Amygdala (tissue), 56 donors: Measurements from ENCODE around the gene HPCAL1.
"Not testable (repeated sequence)": the region's sequence is repeated elsewhere in the genome, so short reads cannot be mapped to it uniquely, and the experiment has no call there.

ENCODE experiments used
- DNase-seq, 56 donors: peaks; one replicate each; lab custom pipeline; 2025; lab: John Stamatoyannopoulos, UW

The HPCAL1 gene

GRCh38 chr2:10302479-10303180 is at the start of gene HPCAL1:
TSS of gene HPCAL1 (plus strand) at chr2:10302904. CDS start at chr2:10419758, 116,854 bp downstream.
- DNase-seq = peak in 52 of 56 donors; percentile 32 to 94 (median 79)

DNA sequence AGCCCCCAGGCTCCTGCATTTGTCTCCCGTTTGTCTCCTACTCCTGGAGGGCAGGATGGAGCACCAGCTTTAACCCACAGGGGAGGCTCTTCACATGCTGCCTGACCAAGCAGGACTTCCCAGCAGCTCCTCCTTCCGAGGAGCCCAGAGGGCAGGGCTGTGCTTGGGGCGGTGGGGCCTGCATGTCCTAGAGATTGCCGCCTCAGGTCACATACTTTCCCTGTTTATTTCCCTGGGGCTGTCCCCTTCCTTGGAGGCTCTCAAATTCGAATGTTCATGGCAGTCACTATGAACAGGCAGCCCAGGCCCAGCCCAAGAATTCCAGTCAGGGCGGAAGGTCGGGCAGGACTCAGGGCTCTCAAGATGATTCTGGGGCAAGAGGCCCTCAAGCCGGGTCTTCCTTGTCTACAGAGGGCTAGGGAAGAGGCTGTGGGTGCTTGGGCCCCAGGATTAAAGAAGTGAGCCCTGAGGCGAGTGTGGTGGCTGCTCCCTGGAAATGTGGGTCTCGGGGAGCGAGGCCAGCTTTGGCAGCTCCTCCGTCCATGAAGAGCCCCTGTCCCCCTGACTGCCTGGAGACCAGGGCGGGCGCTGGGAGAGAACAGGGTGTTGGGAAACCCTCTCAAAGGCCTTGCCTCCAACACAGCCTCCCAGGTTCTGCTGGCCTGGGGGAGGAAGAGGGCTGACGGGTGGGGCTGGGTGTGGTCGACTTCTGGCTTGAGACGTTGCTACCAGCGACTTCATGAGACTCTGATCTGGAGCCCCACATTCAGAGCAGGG is 48.9 kb upstream of the HPCAL1 start:
- DNase-seq = no peak

DNA sequence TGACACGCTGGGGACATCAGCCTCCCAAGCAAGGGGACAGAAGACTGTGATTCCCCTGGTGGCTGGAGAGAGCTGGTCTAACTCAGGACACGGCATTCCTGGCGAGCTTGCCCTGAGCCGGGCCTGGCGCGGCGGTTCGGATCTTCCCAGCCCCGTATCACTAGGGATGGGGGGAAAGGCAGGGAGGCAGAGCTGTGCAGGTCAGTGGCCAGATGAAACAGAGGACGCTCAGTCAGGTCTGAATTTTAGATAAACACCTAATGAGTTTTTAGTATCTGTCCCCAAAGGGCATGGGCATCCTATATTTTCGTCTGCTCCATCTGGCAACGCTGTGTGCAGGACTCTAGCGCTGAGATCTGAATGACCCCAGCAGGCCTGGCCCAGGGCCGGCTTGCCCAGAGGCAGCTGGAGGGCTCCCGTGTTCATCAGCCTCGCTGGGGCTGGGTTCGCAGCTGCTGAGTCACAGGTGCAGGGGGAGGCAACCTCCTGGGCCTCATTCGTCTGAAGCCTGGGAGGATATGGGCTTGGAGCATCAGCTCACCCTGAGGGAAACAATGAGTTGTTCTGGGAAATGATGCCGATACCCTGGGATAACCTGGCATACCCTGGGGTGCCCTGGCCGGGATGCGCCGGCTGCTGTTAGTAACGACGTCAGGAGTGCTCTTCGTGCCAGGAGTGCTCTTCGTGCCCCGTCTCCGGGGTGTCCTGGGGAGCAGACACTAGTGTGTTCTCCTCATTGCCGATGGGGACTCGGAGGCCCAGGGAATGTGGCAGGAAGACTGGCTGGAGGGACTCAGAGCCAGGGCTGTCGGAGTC is 48.1 kb upstream of the HPCAL1 start:
- no peak for DNase-seq

DNA sequence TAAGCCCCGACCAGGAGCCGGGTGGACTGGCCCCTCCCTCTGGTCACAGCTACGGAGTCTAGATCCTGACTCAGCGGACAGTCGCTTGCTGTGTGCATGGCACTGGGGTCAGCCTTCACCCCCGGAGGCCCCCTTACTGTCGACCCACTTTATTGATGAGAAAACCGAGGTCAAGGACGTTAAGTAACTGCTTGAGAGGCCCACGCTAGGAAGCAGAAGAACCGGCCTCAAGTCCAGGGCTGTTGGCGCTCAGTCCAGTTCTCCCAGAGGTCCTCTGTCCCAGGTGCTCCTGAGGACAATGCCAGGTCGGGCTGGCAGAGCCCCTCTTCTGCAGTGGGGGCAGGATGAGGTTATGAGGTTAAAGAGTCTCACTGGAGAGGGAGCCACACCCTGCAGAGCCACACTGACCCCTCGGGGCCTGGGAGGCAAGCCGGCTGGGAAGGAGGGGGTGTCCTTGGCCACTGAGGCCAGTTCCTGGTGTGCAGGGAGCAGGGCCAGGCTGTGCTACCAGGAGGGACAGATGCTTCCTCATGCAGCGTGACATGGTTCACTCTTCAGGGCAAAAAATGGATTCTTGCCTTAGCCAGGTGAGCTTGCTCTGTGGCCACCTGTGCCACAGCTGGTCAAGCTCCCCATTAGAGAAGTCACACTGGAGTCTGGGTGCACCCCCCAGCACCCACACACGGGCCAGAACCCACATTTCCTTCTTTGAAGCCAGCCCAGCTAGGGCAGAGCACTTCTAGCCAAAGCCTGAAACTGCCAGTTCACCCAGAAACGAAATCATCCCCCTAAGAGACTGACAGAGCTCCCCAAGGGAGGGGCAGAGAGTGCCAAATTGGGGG is 47.3 kb upstream of the HPCAL1 start:
- DNase-seq = no peak

- DNase-seq = no peak
Measured at GRCh38 chr2:10256031-10256514, 46.6 kb upstream of the HPCAL1 start.

- no peak for DNase-seq
Measured at GRCh38 chr2:10256515-10257031, 46.1 kb upstream of the HPCAL1 start.

DNA sequence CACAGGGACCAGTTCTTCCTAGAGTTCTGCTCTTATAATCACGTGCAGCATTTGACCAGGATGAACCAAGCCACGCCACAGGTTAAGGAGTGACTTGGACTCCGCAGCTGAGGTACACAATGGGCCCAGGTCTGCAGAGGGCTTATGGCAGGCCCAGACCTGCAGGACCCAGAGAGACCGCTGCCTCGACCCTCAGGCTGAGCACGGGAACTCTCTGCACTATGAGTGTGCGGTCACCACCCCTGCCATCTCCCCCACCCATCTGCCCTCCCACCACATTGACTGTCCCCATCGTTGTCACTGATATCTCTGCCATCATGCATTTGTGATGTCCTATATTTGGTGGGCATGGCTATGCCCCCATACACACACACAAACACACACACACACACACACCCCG is 45.7 kb upstream of the HPCAL1 start:
- no peak for DNase-seq

- DNase-seq = no peak
Measured at GRCh38 chr2:10257500-10258147, 45.1 kb upstream of the HPCAL1 start.

DNA sequence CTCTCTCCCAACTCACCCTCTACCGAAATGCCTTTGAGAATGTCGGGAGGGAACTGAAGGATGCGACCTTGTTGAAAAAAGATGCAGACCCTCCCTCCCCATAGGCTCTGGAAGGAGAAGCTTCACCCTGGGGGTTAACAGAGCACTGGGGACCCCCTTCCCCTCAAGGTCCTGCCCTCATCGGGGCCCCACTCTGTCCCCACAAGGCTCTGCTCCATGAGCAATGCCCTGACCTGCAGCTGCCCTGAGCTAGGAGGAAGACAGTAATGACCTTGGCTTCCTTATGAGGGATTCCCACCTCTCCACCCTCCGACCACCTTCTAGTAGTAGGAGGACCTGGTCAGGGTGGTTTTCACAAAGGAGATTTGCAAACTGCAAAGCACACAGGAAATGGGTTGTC is 44.4 kb upstream of the HPCAL1 start:
- DNase-seq = no peak

DNA sequence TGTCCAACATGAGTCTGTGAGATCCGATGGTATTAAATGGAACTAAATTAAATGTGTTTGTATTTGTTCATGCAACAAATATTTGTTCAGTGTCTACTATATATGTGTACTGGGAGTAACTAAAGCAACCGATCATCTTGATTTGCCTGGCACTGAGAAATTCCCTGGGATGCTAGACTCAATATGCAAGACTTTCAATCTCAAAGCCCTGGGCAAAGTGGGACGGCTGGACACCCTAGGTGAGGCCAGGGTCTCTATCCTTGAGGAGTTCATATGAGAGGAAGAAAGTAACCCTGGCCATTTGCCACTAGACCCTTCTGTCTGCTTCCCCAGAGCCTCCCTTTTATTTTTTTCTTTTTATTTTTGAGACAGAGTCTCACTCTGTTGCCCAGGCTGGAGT is 44.0 kb upstream of the HPCAL1 start:
- DNase-seq = no peak

DNA sequence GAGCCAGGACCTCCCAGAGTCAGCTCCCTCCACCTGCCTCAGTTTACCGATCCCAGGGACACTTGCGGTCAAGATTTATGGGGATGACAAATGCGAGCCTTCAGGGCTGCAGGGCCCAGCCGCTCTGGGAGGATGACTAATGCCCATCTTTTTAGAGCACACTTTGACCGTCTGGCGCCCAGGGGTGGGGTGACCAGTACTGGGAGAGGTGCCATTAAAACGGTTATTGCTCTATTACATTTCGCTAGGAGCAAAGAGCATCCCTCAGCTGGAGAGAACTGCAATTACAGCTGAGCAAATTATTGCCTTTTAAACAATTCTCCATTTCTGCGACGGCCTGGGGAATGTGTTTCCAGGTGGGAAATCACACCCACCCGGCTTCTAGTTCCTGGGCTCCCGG is 42.6 kb upstream of the HPCAL1 start:
- DNase-seq = no peak

- DNase-seq = not testable (repeated sequence)
Measured at GRCh38 chr2:10263526-10263925, 39.2 kb upstream of the HPCAL1 start.

- DNase-seq = no peak
Measured at GRCh38 chr2:10264506-10265328, 38.0 kb upstream of the HPCAL1 start.

- DNase-seq = no peak
Measured at GRCh38 chr2:10265329-10266132, 37.2 kb upstream of the HPCAL1 start.

- no peak for DNase-seq
Measured at GRCh38 chr2:10266133-10266620, 36.5 kb upstream of the HPCAL1 start.

GRCh38 chr2:10267036-10267435 is 35.7 kb upstream of the HPCAL1 start:
- no peak for DNase-seq
